Measurements from ENCODE around the gene NCOA7.

- TF ChIP-seq CTCF (IDR thresholded peaks at IDR 0.05; ENCODE audit: low read depth, low read length, poor library complexity, severe bottlenecking) (no peak), EZH2phosphoT487 (IDR thresholded peaks at IDR 0.05; ENCODE audit: borderline replicate concordance, low read length) (no peak)
Measured at GRCh38 chr6:125804264-125804663, 13.5 kb downstream of the NCOA7 start.
